ENCODE measurements around the gene DSTN.

Gene DSTN

GRCh38 chr20:17638835-17639407, 69.0 kb downstream of the DSTN start:
- no peak for DNase-seq

- no peak for DNase-seq
Measured at GRCh38 chr20:17640146-17640874, 70.4 kb downstream of the DSTN start.

- no peak for DNase-seq
Measured at GRCh38 chr20:17640875-17641378, 71.1 kb downstream of the DSTN start.

GRCh38 chr20:17641520-17641964, 71.7 kb downstream of the DSTN start:
- DNase-seq: no peak

GRCh38 chr20:17641993-17642392, 72.1 kb downstream of the DSTN start:
- DNase-seq: no peak

GRCh38 chr20:17642404-17643269, 72.8 kb downstream of the DSTN start:
- DNase-seq: no peak

GRCh38 chr20:17643531-17644188, 73.8 kb downstream of the DSTN start:
- no peak for DNase-seq

- DNase-seq: no peak
Measured at GRCh38 chr20:17644451-17644850, 74.6 kb downstream of the DSTN start.

GRCh38 chr20:17645010-17645409, 75.1 kb downstream of the DSTN start:
- DNase-seq: no peak

- no peak for DNase-seq
Measured at GRCh38 chr20:17645546-17646208, 75.8 kb downstream of the DSTN start.

- DNase-seq: no peak
Measured at GRCh38 chr20:17646209-17646960, 76.5 kb downstream of the DSTN start.

GRCh38 chr20:17646961-17647301, 77.1 kb downstream of the DSTN start:
- DNase-seq: no peak

- peak; percentile 15 for DNase-seq
Measured at GRCh38 chr20:17647391-17648314, 77.8 kb downstream of the DSTN start.

- DNase-seq: peak; percentile 13
Measured at GRCh38 chr20:17648315-17648646, 78.4 kb downstream of the DSTN start.

- peak; percentile 42 for DNase-seq
Measured at GRCh38 chr20:17648791-17649730, 79.2 kb downstream of the DSTN start.

- DNase-seq: peak; percentile 7
Measured at GRCh38 chr20:17650301-17651128, 80.6 kb downstream of the DSTN start.

- DNase-seq: no peak
Measured at GRCh38 chr20:17651129-17651759, 81.4 kb downstream of the DSTN start.

- DNase-seq: peak; percentile 17
Measured at GRCh38 chr20:17651760-17652388, 82.0 kb downstream of the DSTN start.

Measured in activated T-cell treated with anti-CD3 and anti-CD28 coated beads, Interleukin-2, amount 50 U/mL, for 1 hour (primary cell).